ENCODE results near the gene TMEM170A. TPM values are rescaled to one million over a fixed set of nuclear protein-coding genes. Genes with fewer than 3 reads are reported as not detected.

TMEM170A gene
- total RNA-seq, 6 experiments from 2014 or later = 9.4 to 15.5 (median 12.8) TPM

DNA sequence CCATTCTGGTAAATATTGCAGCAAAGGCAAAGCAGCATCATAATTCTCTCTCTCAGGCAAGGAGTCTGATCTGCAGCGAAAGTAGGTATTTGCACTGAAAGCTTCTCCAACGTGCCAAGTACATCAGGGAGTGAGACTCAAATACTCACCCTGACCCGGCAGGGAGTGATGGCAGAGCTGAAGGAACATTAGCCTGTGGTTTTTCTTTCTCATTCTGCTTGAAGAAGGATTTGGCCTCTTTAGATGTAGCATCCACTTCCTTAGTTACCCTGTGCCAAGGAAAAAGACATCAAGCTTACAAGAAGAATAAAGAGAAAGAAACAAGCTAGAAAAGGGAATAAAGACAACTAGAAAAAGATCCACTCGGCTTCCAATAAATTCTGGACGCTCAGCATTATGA is 69.5 kb downstream of the TMEM170A start:
- Histone ChIP-seq H3K36me3 (peaks cover 0 to 9% (median 0%) of the 10 kb centered on the region in 4 donors), H3K4me1 (peaks cover 0 to 20% (median 5%) of the 10 kb centered on the region in 4 donors), H3K9me3 (no peaks in the 10 kb centered on the region), H3K27me3 (no peaks in the 10 kb centered on the region), H3K4me3 (no peak overlapping the region), H3K27ac (no peak overlapping the region)
- DNase-seq (no peak), ATAC-seq (no peak)
- no peak for TF ChIP-seq POLR2A (IDR thresholded peaks at IDR 0.05)
- TF ChIP-seq, protein P1, sequence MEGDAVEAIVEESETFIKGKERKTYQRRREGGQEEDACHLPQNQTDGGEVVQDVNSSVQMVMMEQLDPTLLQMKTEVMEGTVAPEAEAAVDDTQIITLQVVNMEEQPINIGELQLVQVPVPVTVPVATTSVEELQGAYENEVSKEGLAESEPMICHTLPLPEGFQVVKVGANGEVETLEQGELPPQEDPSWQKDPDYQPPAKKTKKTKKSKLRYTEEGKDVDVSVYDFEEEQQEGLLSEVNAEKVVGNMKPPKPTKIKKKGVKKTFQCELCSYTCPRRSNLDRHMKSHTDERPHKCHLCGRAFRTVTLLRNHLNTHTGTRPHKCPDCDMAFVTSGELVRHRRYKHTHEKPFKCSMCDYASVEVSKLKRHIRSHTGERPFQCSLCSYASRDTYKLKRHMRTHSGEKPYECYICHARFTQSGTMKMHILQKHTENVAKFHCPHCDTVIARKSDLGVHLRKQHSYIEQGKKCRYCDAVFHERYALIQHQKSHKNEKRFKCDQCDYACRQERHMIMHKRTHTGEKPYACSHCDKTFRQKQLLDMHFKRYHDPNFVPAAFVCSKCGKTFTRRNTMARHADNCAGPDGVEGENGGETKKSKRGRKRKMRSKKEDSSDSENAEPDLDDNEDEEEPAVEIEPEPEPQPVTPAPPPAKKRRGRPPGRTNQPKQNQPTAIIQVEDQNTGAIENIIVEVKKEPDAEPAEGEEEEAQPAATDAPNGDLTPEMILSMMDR (IDR thresholded peaks at IDR 0.05) = no peak
- 85% methylated on average over 5 of the region's 5 CpGs for WGBS (ENCODE audit: insufficient coverage, low coverage, low lambda C conversion rate, missing lambda C conversion rate)
- intact Hi-C loops (cut with DNase I) = no loop called here

Small RNAs within 50 kb of the gene (small RNA-seq; reads per million reads assigned to genes)
- gene RF00598 = 0 reads per million in 2 experiments

Other genes starting within 250 kb of the TMEM170A start
- not detected for gene CTRB1, start 245.7 kb downstream of the TMEM170A start, total RNA-seq
- gene BCAR1, start 213.1 kb downstream of the TMEM170A start, total RNA-seq = 100 to 1,000 TPM in 1 of 6 experiments, 10 to 100 TPM in 5; 29.2 to 108 (median 51.2) TPM
- 10 to 100 TPM; 23.9 to 43.3 (median 36.0) TPM for gene CFDP1, start 31.2 kb downstream of the TMEM170A start, total RNA-seq
- under 1 TPM in 1 of 6 experiments, not detected in 5; 0.02 TPM for gene CHST6, start 30.8 kb upstream of the TMEM170A start, total RNA-seq
- gene CHST5, start 71.4 kb upstream of the TMEM170A start, total RNA-seq = not detected
- 1 to 10 TPM in 5 of 6 experiments, under 1 TPM in 1; 0.98 to 2.1 (median 1.7) TPM for gene TMEM231, start 91.6 kb upstream of the TMEM170A start, total RNA-seq
- gene GABARAPL2, start 101.7 kb upstream of the TMEM170A start, total RNA-seq = 10 to 100 TPM; 33.4 to 46.5 (median 42.4) TPM
- 10 to 100 TPM; 17.7 to 29.7 (median 20.7) TPM for gene ADAT1, start 158.6 kb upstream of the TMEM170A start, total RNA-seq
- gene KARS1, start 183.0 kb upstream of the TMEM170A start, total RNA-seq = 10 to 100 TPM; 40.0 to 85.0 (median 53.8) TPM
- 10 to 100 TPM; 16.0 to 25.1 (median 23.2) TPM for gene TERF2IP, start 183.1 kb upstream of the TMEM170A start, total RNA-seq
- gene CPHXL2, start 212.3 kb upstream of the TMEM170A start, total RNA-seq = not detected
- gene DUXB, start 236.8 kb upstream of the TMEM170A start, total RNA-seq = not detected

Measured in right lobe of liver (tissue), 6 donors.